GM21367 (cell line): ENCODE measurements around the gene S100B.
"Not testable (repeated sequence)": the region's sequence is repeated elsewhere in the genome, so short reads cannot be mapped to it uniquely, and the experiment has no call there.

ENCODE experiments used
- ATAC-seq: cut with Tn5 transposase; IDR thresholded peaks from one replicate; pipeline ENCODE4 v1.9.1; 2021; ENCODE audit not compliant: unreplicated experiment

The S100B gene

GRCh38 chr21:46604329-46604974 is 430 bp downstream of the S100B start:
- no peak for ATAC-seq

- no peak for ATAC-seq
These were observed 1.7 kb downstream of the S100B start for GRCh38 chr21:46603228-46603627.

GRCh38 chr21:46600978-46601377 is 3.9 kb downstream of the S100B start:
- no peak for ATAC-seq

GRCh38 chr21:46600305-46600704 is 4.6 kb downstream of the S100B start:
- ATAC-seq = no peak

- ATAC-seq = no peak
These were observed 6.0 kb downstream of the S100B start for GRCh38 chr21:46598581-46599572.

GRCh38 chr21:46597896-46598343 is 7.0 kb downstream of the S100B start:
- no peak for ATAC-seq

- ATAC-seq = no peak
These were observed 7.9 kb downstream of the S100B start for GRCh38 chr21:46597031-46597430.

- no peak for ATAC-seq
These were observed 8.7 kb downstream of the S100B start for GRCh38 chr21:46596201-46596600.

GRCh38 chr21:46594276-46594675 is 10.6 kb downstream of the S100B start:
- no peak for ATAC-seq

GRCh38 chr21:46585191-46585953 is 19.5 kb downstream of the S100B start:
- ATAC-seq = no peak

- no peak for ATAC-seq
These were observed 23.0 kb downstream of the S100B start for GRCh38 chr21:46581780-46582307.

GRCh38 chr21:46579394-46579793 is 25.5 kb downstream of the S100B start:
- not testable (repeated sequence) for ATAC-seq

GRCh38 chr21:46577786-46578185 is 27.1 kb downstream of the S100B start:
- ATAC-seq = not testable (repeated sequence)

- ATAC-seq = no peak
These were observed 32.0 kb downstream of the S100B start for GRCh38 chr21:46572850-46573249.

- ATAC-seq = no peak
These were observed 34.3 kb downstream of the S100B start for GRCh38 chr21:46570631-46571030.

GRCh38 chr21:46570119-46570518 is 34.8 kb downstream of the S100B start:
- no peak for ATAC-seq

GRCh38 chr21:46569081-46569480 is 35.8 kb downstream of the S100B start:
- ATAC-seq = no peak

GRCh38 chr21:46568562-46568961 is 36.3 kb downstream of the S100B start:
- no peak for ATAC-seq

- no peak for ATAC-seq
These were observed 37.5 kb downstream of the S100B start for GRCh38 chr21:46567348-46567747.

GRCh38 chr21:46564391-46564790 is 40.5 kb downstream of the S100B start:
- ATAC-seq = no peak
